ENCODE measurements around the gene PDGFD. TPM values are rescaled to one million over a fixed set of nuclear protein-coding genes. Genes with fewer than 3 reads are reported as not detected.

PDGFD gene
- total and polyA plus RNA-seq, 2 experiments from 2014 or later, result 100 to 105 TPM

GRCh38 chr11:103985041-103985440 is 178.9 kb downstream of the PDGFD start:
- no peak overlapping the region for H3K4me3 ChIP-seq
- peak overlapping the region; percentile 45 for H3K27ac ChIP-seq
- no peaks in the 10 kb centered on the region for H3K4me1 ChIP-seq (ENCODE audit: low read depth)
- no peaks in the 10 kb centered on the region for H3K27me3 ChIP-seq
- H3K36me3 ChIP-seq, result no peaks in the 10 kb centered on the region
- H3K9me3 ChIP-seq (ENCODE audit: low read depth), result no peaks in the 10 kb centered on the region
- TF ChIP-seq CTCF (IDR thresholded peaks at IDR 0.05; ENCODE audit: low read depth, low read length), result no peak
- no peak for DNase-seq (ENCODE audit: low read depth in 1 of 2, low spot score in 1 of 2)

- Histone ChIP-seq H3K27ac (no peak overlapping the region), H3K4me3 (no peak overlapping the region), H3K9me3 (ENCODE audit: low read depth) (no peaks in the 10 kb centered on the region), H3K36me3 (no peaks in the 10 kb centered on the region), H3K27me3 (no peaks in the 10 kb centered on the region), H3K4me1 (ENCODE audit: low read depth) (no peaks in the 10 kb centered on the region)
- no peak for TF ChIP-seq CTCF (IDR thresholded peaks at IDR 0.05; ENCODE audit: low read depth, low read length)
- no peak for DNase-seq (ENCODE audit: low read depth in 1 of 2, low spot score in 1 of 2)
Measured at GRCh38 chr11:103980108-103980507, 183.8 kb downstream of the PDGFD start.

- no peak for TF ChIP-seq CTCF (IDR thresholded peaks at IDR 0.05; ENCODE audit: low read depth, low read length)
- DNase-seq (ENCODE audit: low read depth in 1 of 2, low spot score in 1 of 2), result no peak
- no peaks in the 10 kb centered on the region for H3K36me3 ChIP-seq
- H3K9me3 ChIP-seq (ENCODE audit: low read depth), result no peaks in the 10 kb centered on the region
- no peak overlapping the region for H3K4me3 ChIP-seq
- H3K27me3 ChIP-seq, result no peaks in the 10 kb centered on the region
- H3K27ac ChIP-seq, result no peak overlapping the region
- H3K4me1 ChIP-seq (ENCODE audit: low read depth), result no peaks in the 10 kb centered on the region
Measured at GRCh38 chr11:103978616-103979595, 185.0 kb downstream of the PDGFD start.

GRCh38 chr11:103972013-103972412 is 191.9 kb downstream of the PDGFD start:
- H3K36me3 ChIP-seq, result peaks cover 2% of the 10 kb centered on the region
- no peaks in the 10 kb centered on the region for H3K27me3 ChIP-seq
- H3K4me3 ChIP-seq, result no peak overlapping the region
- no peaks in the 10 kb centered on the region for H3K4me1 ChIP-seq (ENCODE audit: low read depth)
- no peak for TF ChIP-seq CTCF (IDR thresholded peaks at IDR 0.05; ENCODE audit: low read depth, low read length)
- DNase-seq (ENCODE audit: low read depth in 1 of 2, low spot score in 1 of 2), result no peak
- no peak overlapping the region for H3K27ac ChIP-seq
- no peaks in the 10 kb centered on the region for H3K9me3 ChIP-seq (ENCODE audit: low read depth)

- Histone ChIP-seq H3K27me3 (no peaks in the 10 kb centered on the region), H3K36me3 (peaks cover 2% of the 10 kb centered on the region), H3K4me3 (no peak overlapping the region), H3K9me3 (ENCODE audit: low read depth) (no peaks in the 10 kb centered on the region), H3K4me1 (ENCODE audit: low read depth) (peaks cover under 1% of the 10 kb centered on the region), H3K27ac (no peak overlapping the region)
- DNase-seq (ENCODE audit: low read depth in 1 of 2, low spot score in 1 of 2), result no peak
- no peak for TF ChIP-seq CTCF (IDR thresholded peaks at IDR 0.05; ENCODE audit: low read depth, low read length)
Measured at GRCh38 chr11:103970701-103971249, 193.2 kb downstream of the PDGFD start.

Measured in cardiac muscle cell (in vitro differentiated cells and primary cell).